Measurements from ENCODE around the gene HDAC4. TPM values are rescaled to one million over a fixed set of nuclear protein-coding genes. Genes with fewer than 3 reads are reported as not detected.

The HDAC4 gene
- total and polyA plus RNA-seq, 2 experiments from 2014 or later = 9.3 to 10.8 TPM

- Histone ChIP-seq H3K4me2 (no peak overlapping the region), H4K20me1 (ENCODE audit: insufficient read depth, poor library complexity, severe bottlenecking) (no peaks in the 10 kb centered on the region), H3K27ac (no peak overlapping the region), H3K9me2 (replicated peaks; ENCODE audit: insufficient read depth) (no peaks in the 10 kb centered on the region), H3K79me2 (no peaks in the 10 kb centered on the region), H3K36me3 (replicated peaks; ENCODE audit: insufficient read depth, low read depth) (no peaks in the 10 kb centered on the region), H3K4me3 (no peak overlapping the region), H3K27me3 (no peaks in the 10 kb centered on the region), H2AFZ (no peak overlapping the region), H3K4me1 (ENCODE audit: insufficient read depth) (peaks cover 4% of the 10 kb centered on the region), H3K9me3 (ENCODE audit: low read depth) (no peaks in the 10 kb centered on the region)
- DNase-seq (ENCODE audit: low spot score) = no peak
- WGBS (ENCODE audit: low lambda C conversion rate, missing lambda C conversion rate) = 97% methylated on average over 23 of the region's 23 CpGs
- TF ChIP-seq EZH2 (IDR thresholded peaks at IDR 0.05; ENCODE audit: borderline replicate concordance) (no peak), CTCF (IDR thresholded peaks at IDR 0.05; ENCODE audit: poor library complexity) (no peak), EZH2phosphoT487 (IDR thresholded peaks at IDR 0.05; ENCODE audit: low read depth, severe bottlenecking, unreplicated experiment) (no peak)
Measured at GRCh38 chr2:239162141-239162821, 238.5 kb downstream of the HDAC4 start.

GRCh38 chr2:239161711-239162140 is 239.1 kb downstream of the HDAC4 start:
- no peaks in the 10 kb centered on the region for H3K36me3 ChIP-seq (replicated peaks; ENCODE audit: insufficient read depth, low read depth)
- no peak overlapping the region for H3K4me3 ChIP-seq
- H4K20me1 ChIP-seq (ENCODE audit: insufficient read depth, poor library complexity, severe bottlenecking) = no peaks in the 10 kb centered on the region
- no peak for DNase-seq (ENCODE audit: low spot score)
- WGBS (ENCODE audit: low lambda C conversion rate, missing lambda C conversion rate) = 91% methylated on average over 12 of the region's 14 CpGs
- no peaks in the 10 kb centered on the region for H3K27me3 ChIP-seq
- H2AFZ ChIP-seq = no peak overlapping the region
- no peak overlapping the region for H3K27ac ChIP-seq
- no peak for TF ChIP-seq EZH2 (IDR thresholded peaks at IDR 0.05; ENCODE audit: borderline replicate concordance)
- no peak for TF ChIP-seq EZH2phosphoT487 (IDR thresholded peaks at IDR 0.05; ENCODE audit: low read depth, severe bottlenecking, unreplicated experiment)
- H3K9me3 ChIP-seq (ENCODE audit: low read depth) = no peaks in the 10 kb centered on the region
- H3K79me2 ChIP-seq = no peaks in the 10 kb centered on the region
- H3K9me2 ChIP-seq (replicated peaks; ENCODE audit: insufficient read depth) = no peaks in the 10 kb centered on the region
- H3K4me1 ChIP-seq (ENCODE audit: insufficient read depth) = peaks cover 4% of the 10 kb centered on the region
- no peak overlapping the region for H3K4me2 ChIP-seq

- no peaks in the 10 kb centered on the region for H4K20me1 ChIP-seq (ENCODE audit: insufficient read depth, poor library complexity, severe bottlenecking)
- no peak overlapping the region for H3K4me2 ChIP-seq
- H3K36me3 ChIP-seq (replicated peaks; ENCODE audit: insufficient read depth, low read depth) = no peaks in the 10 kb centered on the region
- no peaks in the 10 kb centered on the region for H3K27me3 ChIP-seq
- no peak overlapping the region for H3K27ac ChIP-seq
- no peaks in the 10 kb centered on the region for H3K4me1 ChIP-seq (ENCODE audit: insufficient read depth)
- H3K79me2 ChIP-seq = no peaks in the 10 kb centered on the region
- no peaks in the 10 kb centered on the region for H3K9me2 ChIP-seq (replicated peaks; ENCODE audit: insufficient read depth)
- no peak overlapping the region for H2AFZ ChIP-seq
- H3K9me3 ChIP-seq (ENCODE audit: low read depth) = no peaks in the 10 kb centered on the region
- WGBS (ENCODE audit: low lambda C conversion rate, missing lambda C conversion rate) = 96% methylated on average over 32 of the region's 32 CpGs
- no peak for TF ChIP-seq EZH2 (IDR thresholded peaks at IDR 0.05; ENCODE audit: borderline replicate concordance)
- TF ChIP-seq CTCF (IDR thresholded peaks at IDR 0.05; ENCODE audit: poor library complexity) = no peak
- TF ChIP-seq EZH2phosphoT487 (IDR thresholded peaks at IDR 0.05; ENCODE audit: low read depth, severe bottlenecking, unreplicated experiment) = no peak
- no peak overlapping the region for H3K4me3 ChIP-seq
- no peak for DNase-seq (ENCODE audit: low spot score)
Measured at GRCh38 chr2:239160226-239161143, 240.3 kb downstream of the HDAC4 start.

- Histone ChIP-seq H3K79me2 (no peaks in the 10 kb centered on the region), H3K36me3 (replicated peaks; ENCODE audit: insufficient read depth, low read depth) (no peaks in the 10 kb centered on the region)
- 97% methylated on average over 9 of the region's 9 CpGs for WGBS (ENCODE audit: low lambda C conversion rate, missing lambda C conversion rate)
Measured at GRCh38 chr2:239159476-239159911, 241.3 kb downstream of the HDAC4 start.

More at GRCh38 chr2:239159476-239159911, 241.3 kb downstream of the HDAC4 start:
- no peaks in the 10 kb centered on the region for H3K4me1 ChIP-seq (ENCODE audit: insufficient read depth)
- H3K9me3 ChIP-seq (ENCODE audit: low read depth) = no peaks in the 10 kb centered on the region
- no peak overlapping the region for H3K4me2 ChIP-seq
- H3K9me2 ChIP-seq (replicated peaks; ENCODE audit: insufficient read depth) = no peaks in the 10 kb centered on the region
- no peak for DNase-seq (ENCODE audit: low spot score)
- H3K27ac ChIP-seq = no peak overlapping the region
- TF ChIP-seq EZH2 (IDR thresholded peaks at IDR 0.05; ENCODE audit: borderline replicate concordance) (no peak), EZH2phosphoT487 (IDR thresholded peaks at IDR 0.05; ENCODE audit: low read depth, severe bottlenecking, unreplicated experiment) (no peak), CTCF (IDR thresholded peaks at IDR 0.05; ENCODE audit: poor library complexity) (no peak)
- no peaks in the 10 kb centered on the region for H4K20me1 ChIP-seq (ENCODE audit: insufficient read depth, poor library complexity, severe bottlenecking)
- H3K27me3 ChIP-seq = no peaks in the 10 kb centered on the region
- H2AFZ ChIP-seq = no peak overlapping the region
- no peak overlapping the region for H3K4me3 ChIP-seq
